ENCODE measurements around the gene UFD1.
A peak's percentile ranks its signal among the peaks of the same experiment; 100 is the strongest.

The UFD1 gene

DNA sequence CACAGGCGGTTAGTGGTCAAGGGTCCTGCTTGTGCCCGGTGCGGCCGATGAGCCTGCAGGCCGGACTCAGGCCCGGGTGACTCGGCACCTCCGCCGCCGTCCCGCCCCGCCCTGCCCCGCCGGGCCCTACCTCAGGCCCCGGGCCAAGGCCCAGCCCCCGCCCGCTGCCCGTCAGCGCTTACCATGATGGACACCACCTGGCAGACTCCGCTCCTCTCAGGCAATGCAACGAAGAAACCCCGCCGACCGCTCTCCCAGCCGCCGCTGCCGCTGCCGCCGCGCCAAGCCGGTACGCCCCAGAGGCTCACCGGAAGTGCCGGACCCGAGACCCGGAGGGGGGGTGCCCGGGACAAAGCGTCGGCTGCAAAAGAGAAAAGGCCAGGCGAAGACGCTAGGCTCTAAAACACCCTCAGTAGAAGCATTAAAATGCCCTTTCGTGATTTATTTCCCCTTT, at the start of gene UFD1:
Gene UFD1 (minus strand): TSS at position 293 of the 454 bp plus-strand sequence. CDS start 108 bp downstream, at position 185.
- peak; percentile 64 for DNase-seq (ENCODE audit: low read depth)

DNA sequence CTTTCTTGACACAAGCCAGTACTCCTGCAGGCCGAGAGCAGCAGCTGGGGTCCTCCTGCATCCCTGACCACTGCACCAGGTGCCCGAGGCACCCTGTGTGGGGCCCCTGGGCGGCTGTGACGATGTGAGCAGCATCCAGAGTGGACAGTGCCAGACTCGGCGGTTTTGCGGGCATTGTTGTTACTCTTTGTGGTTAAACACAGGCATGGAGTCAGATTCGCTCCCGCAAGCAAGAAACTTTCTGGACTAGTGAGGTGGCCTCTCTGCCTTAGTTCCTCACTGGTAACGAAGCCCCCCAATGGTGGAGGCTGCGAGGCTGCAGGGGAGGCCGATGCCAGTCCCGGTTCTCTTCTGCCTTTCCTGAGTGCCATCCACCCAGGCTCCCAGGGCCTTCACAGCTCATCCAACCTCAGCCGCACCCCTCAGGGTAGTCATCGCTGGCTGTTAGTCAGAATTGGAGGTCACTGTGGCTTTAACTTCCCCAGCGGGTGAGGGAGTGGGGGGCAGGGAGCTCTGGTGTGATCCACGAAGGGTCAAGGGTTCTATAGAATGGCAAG, 48.9 kb upstream of the UFD1 start:
- no peak for DNase-seq (ENCODE audit: low read depth)

GRCh38 chr22:19527321-19527721, 48.3 kb upstream of the UFD1 start:
- no peak for DNase-seq (ENCODE audit: low read depth)

DNA sequence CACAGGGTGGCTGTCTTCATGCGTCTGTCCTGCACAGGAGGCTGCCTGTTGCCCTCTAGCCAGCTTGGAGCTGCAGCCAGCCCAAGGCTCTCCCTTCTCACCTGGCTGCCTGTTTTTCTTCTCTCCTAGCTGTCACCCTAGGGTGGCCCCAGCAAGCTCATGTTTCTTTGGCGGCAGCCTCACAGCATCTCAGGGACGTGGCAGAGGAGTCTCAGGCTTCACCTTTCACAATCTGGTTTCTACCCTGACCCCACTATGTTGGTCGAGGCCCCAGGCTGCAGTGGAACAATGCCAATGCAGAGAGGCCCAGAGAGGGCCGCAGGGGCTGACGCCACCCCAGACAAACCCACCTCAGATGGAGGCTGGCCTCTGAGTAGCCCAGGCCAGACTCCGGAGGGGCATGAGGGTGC, 47.7 kb upstream of the UFD1 start:
- no peak for DNase-seq (ENCODE audit: low read depth)

- DNase-seq (ENCODE audit: low read depth), result no peak
Measured at GRCh38 chr22:19526076-19526701, 47.2 kb upstream of the UFD1 start.

DNA sequence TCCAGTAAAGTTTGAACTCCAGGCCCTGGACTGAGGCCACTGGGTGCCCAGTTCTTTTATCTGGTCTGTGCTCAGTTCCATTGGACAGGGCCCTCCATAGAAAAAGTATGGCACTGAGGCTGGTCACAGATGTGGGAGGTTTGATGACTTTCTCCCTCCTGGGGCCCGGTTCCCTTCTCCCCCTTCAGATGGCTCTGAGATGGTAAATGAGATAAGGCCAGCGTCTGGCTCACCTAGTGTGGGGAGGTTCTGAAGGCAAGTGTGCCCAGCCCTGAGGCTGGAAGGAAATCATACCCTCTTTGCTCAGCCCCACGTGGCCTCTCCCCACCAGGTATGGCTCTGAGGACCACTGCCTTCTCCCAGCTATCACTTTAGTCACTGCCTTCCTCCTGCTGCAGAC, 46.7 kb upstream of the UFD1 start:
- no peak for DNase-seq (ENCODE audit: low read depth)

GRCh38 chr22:19525116-19525660, 46.2 kb upstream of the UFD1 start:
- DNase-seq (ENCODE audit: low read depth), result no peak

GRCh38 chr22:19524170-19525115, 45.5 kb upstream of the UFD1 start, which contains the start of gene CLDN5:
TSS of gene CLDN5 (minus strand) at chr22:19524410. CDS start at chr22:19524255, 155 bp downstream.
- no peak for DNase-seq (ENCODE audit: low read depth)

DNA sequence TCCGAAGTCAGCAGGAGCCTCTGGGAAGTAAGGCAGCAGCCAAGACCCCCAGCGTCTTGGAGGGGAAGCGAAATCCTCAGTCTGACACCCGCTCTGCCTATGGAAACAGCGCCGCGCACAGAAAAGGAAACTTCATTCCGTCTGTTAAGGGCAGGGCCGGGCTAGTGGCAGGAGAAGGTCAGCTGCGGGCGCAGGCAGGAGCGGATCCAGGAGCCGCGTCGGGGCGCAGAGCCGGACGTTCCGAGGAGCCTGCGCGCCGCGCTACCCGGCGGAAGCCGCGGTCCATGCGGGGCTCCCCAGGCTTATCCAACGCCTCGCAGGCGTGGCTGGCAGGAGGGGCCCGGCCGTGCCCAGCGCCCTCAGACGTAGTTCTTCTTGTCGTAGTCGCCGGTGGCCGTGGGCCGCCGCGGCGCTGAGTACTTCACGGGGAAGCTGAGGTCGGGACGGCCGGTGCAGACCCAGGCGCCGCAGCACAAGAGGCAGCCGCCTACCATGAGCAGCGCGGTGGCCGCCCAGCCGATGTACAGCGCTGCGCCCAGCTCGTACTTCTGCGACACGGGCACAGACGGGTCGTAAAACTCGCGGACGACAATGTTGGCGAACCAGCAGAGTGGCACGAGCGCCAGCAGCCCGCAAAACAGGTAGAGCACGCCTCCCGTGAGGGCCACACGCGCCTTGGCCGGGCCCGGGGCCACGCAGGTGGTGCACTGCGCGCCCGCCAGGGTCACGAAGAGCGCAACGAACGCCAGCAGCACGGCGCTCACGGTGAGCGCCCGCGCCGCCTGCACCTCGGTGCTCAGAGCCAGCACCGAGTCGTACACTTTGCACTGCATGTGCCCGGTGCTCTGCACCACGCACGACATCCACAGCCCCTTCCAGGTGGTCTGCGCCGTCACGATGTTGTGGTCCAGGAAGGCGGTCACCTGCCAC, 44.5 kb upstream of the UFD1 start:
- no peak for DNase-seq (ENCODE audit: low read depth)

DNA sequence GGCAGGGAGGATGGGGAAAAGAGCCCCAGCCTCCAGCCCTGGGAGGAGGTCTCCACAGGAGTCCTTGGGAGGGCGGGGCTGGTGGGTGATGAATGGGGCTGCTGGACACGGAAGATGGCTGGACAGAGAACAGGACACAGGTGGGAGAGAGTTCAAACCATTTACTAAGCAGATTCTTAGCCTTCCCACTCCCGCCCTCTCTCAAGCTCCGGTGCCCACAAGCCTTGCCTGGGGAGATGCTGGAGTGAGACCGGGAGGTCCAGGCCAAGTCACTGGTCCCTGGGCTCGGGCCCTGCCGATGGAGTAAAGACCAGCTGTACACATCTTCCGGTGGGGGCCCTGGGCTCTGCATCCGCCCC, 43.9 kb upstream of the UFD1 start:
- DNase-seq (ENCODE audit: low read depth), result no peak

- no peak for DNase-seq (ENCODE audit: low read depth)
Measured at GRCh38 chr22:19522190-19522880, 43.3 kb upstream of the UFD1 start.

DNA sequence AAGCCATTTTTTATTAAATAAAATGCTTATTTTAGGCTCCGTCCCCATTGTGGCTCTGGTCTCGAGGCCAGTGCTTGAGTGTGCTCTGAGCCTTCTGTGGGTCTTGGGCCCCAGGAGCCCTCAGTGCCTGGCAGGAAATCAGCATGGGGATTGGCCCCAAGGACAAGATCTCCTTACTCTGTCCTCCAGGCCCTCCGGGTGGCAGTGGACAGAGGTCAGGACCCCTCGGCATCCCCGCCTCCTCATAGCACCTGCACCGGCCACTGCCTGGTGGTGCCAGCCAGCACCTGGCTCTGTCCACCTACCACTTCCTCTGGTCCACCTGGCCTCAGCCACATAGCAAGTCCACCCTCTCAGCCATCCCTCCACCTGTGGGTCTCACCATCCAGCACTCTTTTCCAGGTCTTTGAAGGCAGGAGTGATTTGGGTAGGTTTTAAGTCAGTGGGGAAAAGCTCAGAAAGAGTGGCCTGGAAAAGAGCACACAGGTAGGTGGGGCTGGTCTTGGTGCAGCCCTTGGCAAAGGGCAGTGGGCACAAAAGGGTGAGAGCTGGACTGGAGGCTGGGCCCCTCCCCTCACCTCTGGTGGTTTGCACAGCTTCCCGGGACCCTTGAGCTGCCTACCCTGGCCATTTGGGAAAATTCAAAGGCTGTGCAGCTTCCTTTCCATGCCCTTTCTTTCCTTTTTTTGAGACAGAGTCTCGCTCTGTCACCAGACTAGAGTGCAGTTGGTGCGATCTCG, 41.7 kb upstream of the UFD1 start:
- DNase-seq (ENCODE audit: low read depth), result no peak

DNA sequence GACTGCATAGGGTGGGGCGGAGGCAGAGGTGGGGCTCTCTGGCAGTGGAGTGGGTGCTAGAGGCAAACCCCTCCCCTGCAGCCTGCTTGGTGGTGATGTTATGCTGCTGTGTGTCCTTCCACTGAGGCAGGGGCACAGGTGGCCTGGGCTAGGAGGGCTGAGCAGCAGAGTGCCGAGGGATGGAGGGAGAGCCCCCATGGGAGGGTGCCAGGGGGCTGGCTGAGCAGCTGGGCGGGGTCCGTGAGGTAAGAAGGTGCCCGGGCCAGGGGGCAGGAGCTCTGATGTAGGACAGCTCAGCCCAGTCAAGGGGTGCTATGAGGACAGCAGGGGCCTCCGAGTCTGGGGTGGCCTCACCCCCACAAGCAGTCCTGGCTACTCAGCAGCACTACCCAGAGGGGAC, 41.0 kb upstream of the UFD1 start:
- DNase-seq (ENCODE audit: low read depth), result no peak

- DNase-seq (ENCODE audit: low read depth), result no peak
Measured at GRCh38 chr22:19519041-19519926, 40.3 kb upstream of the UFD1 start.

GRCh38 chr22:19518635-19519034, 39.6 kb upstream of the UFD1 start:
- no peak for DNase-seq (ENCODE audit: low read depth)

- no peak for DNase-seq (ENCODE audit: low read depth)
Measured at GRCh38 chr22:19517919-19518611, 39.1 kb upstream of the UFD1 start.

DNA sequence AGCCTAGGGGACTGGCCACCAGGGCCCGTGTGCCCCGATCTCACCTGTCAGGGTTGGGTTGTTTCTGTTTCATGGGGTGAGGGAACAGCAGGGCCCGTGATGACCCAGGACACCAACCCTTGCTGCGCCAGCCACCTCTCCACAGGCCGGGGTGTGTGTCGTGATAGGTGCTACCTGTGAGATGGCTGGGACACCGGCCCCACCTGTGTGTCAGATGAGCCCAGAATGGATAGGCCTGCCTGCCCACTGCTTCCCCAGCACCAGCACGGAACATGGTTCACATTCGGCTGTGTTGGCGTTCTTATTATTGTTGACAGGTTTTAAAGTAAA, 38.1 kb upstream of the UFD1 start:
- no peak for DNase-seq (ENCODE audit: low read depth)

DNA sequence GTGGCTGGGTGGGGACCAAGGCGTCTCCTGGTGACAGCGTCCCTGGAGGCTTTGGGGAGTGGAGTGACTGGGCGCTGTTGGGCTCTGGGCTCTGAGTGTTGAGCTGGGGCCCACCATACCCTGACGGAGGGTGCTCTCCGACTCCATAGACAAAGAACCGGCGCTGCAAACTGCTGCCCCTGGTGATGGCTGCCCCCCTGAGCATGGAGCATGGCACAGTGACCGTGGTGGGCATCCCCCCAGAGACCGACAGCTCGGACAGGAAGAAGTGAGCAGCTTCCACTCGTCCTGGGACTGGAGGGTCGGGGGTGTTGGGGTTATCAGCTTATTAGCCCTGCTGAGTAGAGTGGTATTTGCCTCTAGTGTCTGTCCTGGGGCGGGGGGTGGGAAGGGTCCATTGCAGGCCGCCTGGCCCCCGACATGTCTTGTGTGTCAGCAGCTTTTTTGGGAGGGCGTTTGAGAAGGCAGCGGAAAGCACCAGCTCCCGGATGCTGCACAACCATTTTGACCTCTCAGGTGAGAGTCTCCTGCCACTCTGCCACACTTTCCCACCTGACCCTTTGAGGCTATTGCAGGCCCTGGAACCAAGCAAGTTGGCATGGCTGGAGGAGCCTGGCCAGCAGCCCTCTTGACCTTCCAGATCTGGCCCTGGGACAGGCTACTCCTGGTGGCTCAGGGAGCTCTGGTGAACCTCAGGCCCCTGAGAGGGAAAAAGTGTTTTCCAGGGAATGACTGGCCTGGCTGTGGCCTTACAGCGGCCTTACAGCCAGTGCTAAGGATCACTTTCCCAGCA, 37.6 kb upstream of the UFD1 start:
- DNase-seq (ENCODE audit: low read depth), result no peak

All from stimulated activated CD8-positive, alpha-beta memory T cell treated with anti-CD3 and anti-CD28 coated beads, Interleukin-7, amount 100 ng/mL, for 24 hours (primary cell).